ENCODE results near the gene ARMC8. TPM values are rescaled to one million over a fixed set of nuclear protein-coding genes. Genes with fewer than 3 reads are reported as not detected.

The ARMC8 gene
- total RNA-seq, 2 donors from 2014 or later, result 82.7 to 189 TPM

- no peak overlapping the region for H3K4me3 ChIP-seq
- H3K27ac ChIP-seq, result no peak overlapping the region
- H3K36me3 ChIP-seq, result peaks cover 3% of the 10 kb centered on the region
- ATAC-seq (ENCODE audit: insufficient number of reproducible peaks, low FRiP score, low read depth), result no peak
- no peak for TF ChIP-seq CTCF (IDR thresholded peaks at IDR 0.05)
- H3K4me1 ChIP-seq (ENCODE audit: control insufficient read depth in 1 of 2, low read depth in 2 of 2), result no peaks in the 10 kb centered on the region
- H3K27me3 ChIP-seq (replicated peaks; ENCODE audit: insufficient read depth), result no peaks in the 10 kb centered on the region
- DNase-seq (ENCODE audit: low spot score), result no peak
- H3K9me3 ChIP-seq, result peaks cover 7% of the 10 kb centered on the region
Measured at GRCh38 chr3:138303474-138303873, 116.4 kb downstream of the ARMC8 start.

- no peak for TF ChIP-seq CTCF (IDR thresholded peaks at IDR 0.05)
- no peak for ATAC-seq (ENCODE audit: insufficient number of reproducible peaks, low FRiP score, low read depth)
- Histone ChIP-seq H3K9me3 (peaks cover 21% of the 10 kb centered on the region), H3K36me3 (no peaks in the 10 kb centered on the region), H3K27ac (no peak overlapping the region), H3K27me3 (replicated peaks; ENCODE audit: insufficient read depth) (no peaks in the 10 kb centered on the region), H3K4me3 (no peak overlapping the region), H3K4me1 (ENCODE audit: control insufficient read depth in 1 of 2, low read depth in 2 of 2) (no peaks in the 10 kb centered on the region)
- DNase-seq (ENCODE audit: low spot score), result no peak
Measured at GRCh38 chr3:138307899-138308298, 120.8 kb downstream of the ARMC8 start.

- no peak for ATAC-seq (ENCODE audit: insufficient number of reproducible peaks, low FRiP score, low read depth)
- Histone ChIP-seq H3K27ac (no peak overlapping the region), H3K27me3 (replicated peaks; ENCODE audit: insufficient read depth) (no peaks in the 10 kb centered on the region), H3K4me3 (no peak overlapping the region), H3K4me1 (ENCODE audit: control insufficient read depth in 1 of 2, low read depth in 2 of 2) (no peaks in the 10 kb centered on the region), H3K36me3 (no peaks in the 10 kb centered on the region), H3K9me3 (peaks cover 21% of the 10 kb centered on the region)
- DNase-seq (ENCODE audit: low spot score), result no peak
- TF ChIP-seq CTCF (IDR thresholded peaks at IDR 0.05), result no peak
Measured at GRCh38 chr3:138308783-138309182, 121.7 kb downstream of the ARMC8 start.

- no peak for DNase-seq (ENCODE audit: low spot score)
- no peak for ATAC-seq (ENCODE audit: insufficient number of reproducible peaks, low FRiP score, low read depth)
- TF ChIP-seq CTCF (IDR thresholded peaks at IDR 0.05), result no peak
Measured at GRCh38 chr3:138310494-138310893, 123.4 kb downstream of the ARMC8 start.

GRCh38 chr3:138314751-138315150, 127.7 kb downstream of the ARMC8 start:
- no peak for ATAC-seq (ENCODE audit: insufficient number of reproducible peaks, low FRiP score, low read depth)

More at GRCh38 chr3:138310494-138310893, 123.4 kb downstream of the ARMC8 start:
- Histone ChIP-seq H3K36me3 (no peaks in the 10 kb centered on the region), H3K4me1 (ENCODE audit: control insufficient read depth in 1 of 2, low read depth in 2 of 2) (peaks cover 0 to 8% of the 10 kb centered on the region in 2 donors), H3K4me3 (no peak overlapping the region), H3K27ac (no peak overlapping the region), H3K27me3 (replicated peaks; ENCODE audit: insufficient read depth) (no peaks in the 10 kb centered on the region), H3K9me3 (peaks cover 21% of the 10 kb centered on the region)

More at GRCh38 chr3:138314751-138315150, 127.7 kb downstream of the ARMC8 start:
- TF ChIP-seq CTCF (IDR thresholded peaks at IDR 0.05), result no peak
- DNase-seq (ENCODE audit: low spot score), result no peak
- Histone ChIP-seq H3K36me3 (no peaks in the 10 kb centered on the region), H3K4me3 (no peak overlapping the region), H3K27ac (no peak overlapping the region), H3K27me3 (replicated peaks; ENCODE audit: insufficient read depth) (no peaks in the 10 kb centered on the region), H3K9me3 (peaks cover under 1% of the 10 kb centered on the region), H3K4me1 (ENCODE audit: control insufficient read depth in 1 of 2, low read depth in 2 of 2) (peaks cover 0 to 8% of the 10 kb centered on the region in 2 donors)

Data from thoracic aorta (tissue), 2 donors.